Measurements from ENCODE around the gene TSGA10IP.

TSGA10IP gene

GRCh38 chr11:65981972-65982823 is 36.9 kb downstream of the TSGA10IP start:
- no peak for DNase-seq (ENCODE audit: low read depth)
- no peak overlapping the region for H3K4me3 ChIP-seq (ENCODE audit: low read depth, low read length)
- TF ChIP-seq CTCF (IDR thresholded peaks at IDR 0.05; ENCODE audit: insufficient read depth, low read depth, low read length, missing control alignments), result no peak

- DNase-seq (ENCODE audit: low read depth), result no peak
- TF ChIP-seq CTCF (IDR thresholded peaks at IDR 0.05; ENCODE audit: insufficient read depth, low read depth, low read length, missing control alignments), result no peak
These were observed 37.7 kb downstream of the TSGA10IP start for GRCh38 chr11:65982824-65983588.

GRCh38 chr11:65983589-65983987 is 38.3 kb downstream of the TSGA10IP start:
- TF ChIP-seq CTCF (IDR thresholded peaks at IDR 0.05; ENCODE audit: insufficient read depth, low read depth, low read length, missing control alignments), result no peak
- DNase-seq (ENCODE audit: low read depth), result no peak
- H3K4me3 ChIP-seq (ENCODE audit: low read depth, low read length), result no peak overlapping the region

More at GRCh38 chr11:65982824-65983588, 37.7 kb downstream of the TSGA10IP start:
- H3K4me3 ChIP-seq (ENCODE audit: low read depth, low read length), result no peak overlapping the region

GRCh38 chr11:65987336-65987735 is 42.1 kb downstream of the TSGA10IP start:
- no peak overlapping the region for H3K4me3 ChIP-seq (ENCODE audit: low read depth, low read length)
- no peak for TF ChIP-seq CTCF (IDR thresholded peaks at IDR 0.05; ENCODE audit: insufficient read depth, low read depth, low read length, missing control alignments)
- no peak for DNase-seq (ENCODE audit: low read depth)

GRCh38 chr11:65988791-65989592 is 43.7 kb downstream of the TSGA10IP start:
- peak; percentile 97 for DNase-seq (ENCODE audit: low read depth)
- no peak overlapping the region for H3K4me3 ChIP-seq (ENCODE audit: low read depth, low read length)
- peak; percentile 90 for TF ChIP-seq CTCF (IDR thresholded peaks at IDR 0.05; ENCODE audit: insufficient read depth, low read depth, low read length, missing control alignments)

GRCh38 chr11:65992056-65992455 is 46.8 kb downstream of the TSGA10IP start:
- DNase-seq (ENCODE audit: low read depth), result no peak
- no peak overlapping the region for H3K4me3 ChIP-seq (ENCODE audit: low read depth, low read length)
- no peak for TF ChIP-seq CTCF (IDR thresholded peaks at IDR 0.05; ENCODE audit: insufficient read depth, low read depth, low read length, missing control alignments)
